Neural cell (in vitro differentiated cells): ENCODE measurements around the gene WRNIP1.

Experiments used
- CTCF ChIP-seq: fragments of 450-650 bp; IDR thresholded peaks from 2 replicates; pipeline ENCODE4 v1.5.1; 2014; ENCODE audit warnings: antibody characterized with exemption, mild to moderate bottlenecking, moderate library complexity; ENCODE audit not compliant: poor library complexity, severe bottlenecking
- POLR2AphosphoS5 ChIP-seq: IDR thresholded peaks from 2 replicates; pipeline ENCODE4 v1.6.1; 2012
- RAD21 ChIP-seq: fragments of 450-650 bp; conservative IDR thresholded peaks from 2 replicates; pipeline ENCODE4 v1.6.1; 2014; ENCODE audit warnings: antibody characterized with exemption, mild to moderate bottlenecking, moderate library complexity
- SMC3 ChIP-seq: fragments of 450-650 bp; conservative IDR thresholded peaks from 2 replicates; pipeline ENCODE4 v1.6.1; 2014; ENCODE audit warnings: antibody characterized with exemption, mild to moderate bottlenecking, moderate library complexity; ENCODE audit not compliant: poor library complexity
- TAF1 ChIP-seq: IDR thresholded peaks from 2 replicates; pipeline ENCODE4 v1.6.1; 2012; ENCODE audit warnings: low read depth

GRCh38 chr6:2771079-2771478 is 5.9 kb downstream of the WRNIP1 start:
- TF ChIP-seq POLR2AphosphoS5 (no peak), CTCF (no peak), SMC3 (no peak), RAD21 (no peak), TAF1 (no peak)
